HepG2 (cell line): Measurements from ENCODE around the gene VTN. TPM values are rescaled to one million over a fixed set of nuclear protein-coding genes. Genes with fewer than 3 reads are reported as not detected.

ENCODE experiments used
- BORCS8-MEF2B ChIP-seq: sonication (generic); formaldehyde crosslinking; IDR thresholded peaks from 2 replicates; pipeline ENCODE4 v1.8.0; 2022; ENCODE audit warnings: mild to moderate bottlenecking, missing genetic modification reagents
- SYNCRIP ChIP-seq: fragments of 200-400 bp; formaldehyde crosslinking; IDR thresholded peaks from 2 replicates; pipeline ENCODE4 v1.6.1; 2018; ENCODE audit warnings: mild to moderate bottlenecking, low read depth, low read length; ENCODE audit not compliant: insufficient read depth
- TAF1 ChIP-seq: sonication (generic); formaldehyde crosslinking; IDR thresholded peaks from 2 replicates; pipeline ENCODE4 v1.4.0; 2020; ENCODE audit warnings: missing genetic modification reagents
- TEAD2 ChIP-seq: sonication (generic); formaldehyde crosslinking; IDR thresholded peaks from 2 replicates; pipeline ENCODE4 v1.9.0; 2021; ENCODE audit warnings: missing genetic modification reagents
- ZFP36 ChIP-seq: fragments of 150-350 bp; IDR thresholded peaks from 2 replicates; pipeline ENCODE4 v1.6.1; 2018; ENCODE audit warnings: borderline replicate concordance, low read length, low read depth; ENCODE audit not compliant: partially characterized antibody
- ZNF333 ChIP-seq: sonication (generic); formaldehyde crosslinking; IDR thresholded peaks from 2 replicates; pipeline ENCODE4 v1.4.0; 2020; ENCODE audit warnings: mild to moderate bottlenecking, missing genetic modification reagents, borderline replicate concordance
- polyA plus RNA-seq, 8 experiments: library from polyadenylated mRNA; depleted of rRNA in 3 of 8; stranded (reverse) in 7 of 8; unstranded in 1 of 8; fragments of >200 nt; fragmentation: Illumina TruSeq in 4 of 8; extraction: Trizol in 4 of 8; gene quantifications; 2 replicates each; pipeline versions ENCODE4 v1.2.1 to v1.2.3, GENCODE V29; 2011 to 2016; ENCODE audit warnings: low read depth in 4 of 8, missing spikeins in 1 of 8, mixed read lengths in 1 of 8; ENCODE audit not compliant: insufficient read depth in 1 of 8
- total RNA-seq, 5 experiments: library from RNA; depleted of rRNA; stranded (reverse); fragments of >200 nt; fragmentation: Illumina TruSeq; extraction: Trizol; gene quantifications; 2 replicates each; pipeline ENCODE4 v1.2.3, GENCODE V29; 2016; ENCODE audit warnings: low read depth in 1 of 5
- TF ChIP-seq, protein P1 (sequence below): sonication (generic); formaldehyde crosslinking; conservative IDR thresholded peaks from 2 replicates; pipeline ENCODE4 v1.4.0; 2020; ENCODE audit warnings: missing genetic modification reagents
- TF ChIP-seq, protein P2 (sequence below), 2 experiments: sonication (generic) in 1 of 2; formaldehyde crosslinking in 1 of 2; IDR thresholded peaks; 2 replicates each; pipeline versions ENCODE4 v1.4.0 to v1.6.1; 2016 to 2020; ENCODE audit warnings: borderline replicate concordance in 1 of 2, low read depth in 1 of 2, mild to moderate bottlenecking in 1 of 2, missing genetic modification reagents in 1 of 2

The VTN gene
- total and polyA plus RNA-seq, 2 of the 13 experiments (the other 11 are each of a cell fraction or from before 2014, with no cell fraction given): 108 to 131 TPM

DNA sequence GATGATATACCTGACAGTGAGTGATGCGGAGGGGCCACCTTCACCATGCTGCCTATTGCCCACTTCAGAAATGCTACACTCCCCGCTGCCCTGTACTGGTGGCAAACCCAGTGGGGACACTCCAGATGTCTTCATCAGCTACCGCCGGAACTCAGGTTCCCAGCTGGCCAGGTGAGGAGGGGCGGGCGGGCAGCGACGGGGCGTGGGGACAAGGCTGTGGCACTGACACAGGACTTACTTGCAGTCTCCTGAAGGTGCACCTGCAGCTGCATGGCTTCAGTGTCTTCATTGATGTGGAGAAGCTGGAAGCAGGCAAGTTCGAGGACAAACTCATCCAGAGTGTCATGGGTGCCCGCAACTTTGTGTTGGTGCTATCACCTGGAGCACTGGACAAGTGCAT is 18.0 kb upstream of the VTN start (continued):
- TF ChIP-seq TEAD2 (CRISPR knock-in tag) (no peak), BORCS8-MEF2B (CRISPR knock-in tag) (no peak), ZFP36 (no peak), SYNCRIP (no peak), ZNF333 (CRISPR knock-in tag) (no peak), TAF1 (CRISPR knock-in tag) (no peak)
- TF ChIP-seq, protein P1, sequence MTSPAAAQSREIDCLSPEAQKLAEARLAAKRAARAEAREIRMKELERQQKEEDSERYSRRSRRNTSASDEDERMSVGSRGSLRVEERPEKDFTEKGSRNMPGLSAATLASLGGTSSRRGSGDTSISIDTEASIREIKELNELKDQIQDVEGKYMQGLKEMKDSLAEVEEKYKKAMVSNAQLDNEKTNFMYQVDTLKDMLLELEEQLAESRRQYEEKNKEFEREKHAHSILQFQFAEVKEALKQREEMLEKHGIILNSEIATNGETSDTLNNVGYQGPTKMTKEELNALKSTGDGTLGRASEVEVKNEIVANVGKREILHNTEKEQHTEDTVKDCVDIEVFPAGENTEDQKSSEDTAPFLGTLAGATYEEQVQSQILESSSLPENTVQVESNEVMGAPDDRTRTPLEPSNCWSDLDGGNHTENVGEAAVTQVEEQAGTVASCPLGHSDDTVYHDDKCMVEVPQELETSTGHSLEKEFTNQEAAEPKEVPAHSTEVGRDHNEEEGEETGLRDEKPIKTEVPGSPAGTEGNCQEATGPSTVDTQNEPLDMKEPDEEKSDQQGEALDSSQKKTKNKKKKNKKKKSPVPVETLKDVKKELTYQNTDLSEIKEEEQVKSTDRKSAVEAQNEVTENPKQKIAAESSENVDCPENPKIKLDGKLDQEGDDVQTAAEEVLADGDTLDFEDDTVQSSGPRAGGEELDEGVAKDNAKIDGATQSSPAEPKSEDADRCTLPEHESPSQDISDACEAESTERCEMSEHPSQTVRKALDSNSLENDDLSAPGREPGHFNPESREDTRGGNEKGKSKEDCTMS (CRISPR knock-in tag): no peak
- TF ChIP-seq, protein P2, sequence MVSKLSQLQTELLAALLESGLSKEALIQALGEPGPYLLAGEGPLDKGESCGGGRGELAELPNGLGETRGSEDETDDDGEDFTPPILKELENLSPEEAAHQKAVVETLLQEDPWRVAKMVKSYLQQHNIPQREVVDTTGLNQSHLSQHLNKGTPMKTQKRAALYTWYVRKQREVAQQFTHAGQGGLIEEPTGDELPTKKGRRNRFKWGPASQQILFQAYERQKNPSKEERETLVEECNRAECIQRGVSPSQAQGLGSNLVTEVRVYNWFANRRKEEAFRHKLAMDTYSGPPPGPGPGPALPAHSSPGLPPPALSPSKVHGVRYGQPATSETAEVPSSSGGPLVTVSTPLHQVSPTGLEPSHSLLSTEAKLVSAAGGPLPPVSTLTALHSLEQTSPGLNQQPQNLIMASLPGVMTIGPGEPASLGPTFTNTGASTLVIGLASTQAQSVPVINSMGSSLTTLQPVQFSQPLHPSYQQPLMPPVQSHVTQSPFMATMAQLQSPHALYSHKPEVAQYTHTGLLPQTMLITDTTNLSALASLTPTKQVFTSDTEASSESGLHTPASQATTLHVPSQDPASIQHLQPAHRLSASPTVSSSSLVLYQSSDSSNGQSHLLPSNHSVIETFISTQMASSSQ (IDR thresholded peaks at IDR 0.05; ENCODE audit: low read depth): no peak
- TF ChIP-seq, protein P2 (CRISPR knock-in tag; IDR thresholded peaks at IDR 0.05; ENCODE audit: borderline replicate concordance): no peak
